Chondrocyte (in vitro differentiated cells): ENCODE data around the gene KPNA3. TPM values are rescaled to one million over a fixed set of nuclear protein-coding genes. Genes with fewer than 3 reads are reported as not detected.

Experiments
- DNase-seq: peaks from one replicate; pipeline ENCODE4 v3.0.0; 2021; ENCODE audit warnings: mixed read lengths, low spot score
- H3K27ac Mint-ChIP-seq: one replicate; pipeline ENCODE4 v1.8.0; 2021; ENCODE audit warnings: mild to moderate bottlenecking, moderate library complexity, mixed read lengths; ENCODE audit not compliant: unreplicated experiment
- H3K27me3 Mint-ChIP-seq: 2 replicates; pipeline ENCODE4 v1.8.0; 2021; ENCODE audit warnings: low read depth, mixed read lengths
- H3K36me3 Mint-ChIP-seq: 2 replicates; pipeline ENCODE4 v1.8.0; 2021; ENCODE audit warnings: low read depth, mixed read lengths
- H3K4me1 Mint-ChIP-seq: 2 replicates; pipeline ENCODE4 v1.8.0; 2021; ENCODE audit warnings: low read depth, mild to moderate bottlenecking, mixed read lengths
- H3K4me3 Mint-ChIP-seq: one replicate; pipeline ENCODE4 v1.8.0; 2021; ENCODE audit warnings: mild to moderate bottlenecking, moderate library complexity, mixed read lengths; ENCODE audit not compliant: unreplicated experiment
- H3K9me3 Mint-ChIP-seq: 2 replicates; pipeline ENCODE4 v1.8.0; 2021; ENCODE audit warnings: low read depth, mixed read lengths
- total RNA-seq: library from RNA; stranded (reverse); gene quantifications from 3 replicates; pipeline ENCODE4 v1.2.1, GENCODE V29; 2021
- TF ChIP-seq, protein P1 (sequence below): fragments of 200-600 bp; sonication (generic); IDR thresholded peaks from 2 replicates; pipeline ENCODE4 v1.5.0; 2021; ENCODE audit warnings: antibody characterized with exemption, mild to moderate bottlenecking, moderate library complexity

KPNA3 gene
- total RNA-seq, 1 donor from 2014 or later: 54.6 TPM

DNA sequence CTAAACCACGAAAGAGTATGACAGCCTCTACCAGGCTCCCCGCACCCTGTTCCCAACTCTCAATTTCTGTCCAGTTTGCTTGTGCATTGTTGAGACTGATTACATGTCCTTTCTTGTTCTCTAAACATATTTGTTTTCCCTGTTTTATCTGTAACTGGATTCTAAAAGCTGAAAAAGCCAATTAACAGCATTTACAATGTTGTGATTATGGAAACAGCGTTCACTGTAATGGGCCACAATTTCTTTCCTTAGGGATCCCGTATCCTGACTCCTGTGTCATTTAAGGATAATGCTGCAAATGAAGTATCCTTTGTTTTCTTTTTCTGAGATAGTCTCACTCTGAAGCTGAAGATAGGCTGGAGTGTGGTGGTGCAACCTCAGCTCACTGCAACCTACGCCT, 121.7 kb downstream of the KPNA3 start:
- no peak for DNase-seq
- Mint-ChIP-seq H3K36me3 (peaks cover 3% of the 10 kb centered on the region), H3K4me3 (no peak overlapping the region), H3K27me3 (no peaks in the 10 kb centered on the region), H3K27ac (no peak overlapping the region), H3K4me1 (peaks cover 16% of the 10 kb centered on the region), H3K9me3 (no peaks in the 10 kb centered on the region)
- TF ChIP-seq, protein P1, sequence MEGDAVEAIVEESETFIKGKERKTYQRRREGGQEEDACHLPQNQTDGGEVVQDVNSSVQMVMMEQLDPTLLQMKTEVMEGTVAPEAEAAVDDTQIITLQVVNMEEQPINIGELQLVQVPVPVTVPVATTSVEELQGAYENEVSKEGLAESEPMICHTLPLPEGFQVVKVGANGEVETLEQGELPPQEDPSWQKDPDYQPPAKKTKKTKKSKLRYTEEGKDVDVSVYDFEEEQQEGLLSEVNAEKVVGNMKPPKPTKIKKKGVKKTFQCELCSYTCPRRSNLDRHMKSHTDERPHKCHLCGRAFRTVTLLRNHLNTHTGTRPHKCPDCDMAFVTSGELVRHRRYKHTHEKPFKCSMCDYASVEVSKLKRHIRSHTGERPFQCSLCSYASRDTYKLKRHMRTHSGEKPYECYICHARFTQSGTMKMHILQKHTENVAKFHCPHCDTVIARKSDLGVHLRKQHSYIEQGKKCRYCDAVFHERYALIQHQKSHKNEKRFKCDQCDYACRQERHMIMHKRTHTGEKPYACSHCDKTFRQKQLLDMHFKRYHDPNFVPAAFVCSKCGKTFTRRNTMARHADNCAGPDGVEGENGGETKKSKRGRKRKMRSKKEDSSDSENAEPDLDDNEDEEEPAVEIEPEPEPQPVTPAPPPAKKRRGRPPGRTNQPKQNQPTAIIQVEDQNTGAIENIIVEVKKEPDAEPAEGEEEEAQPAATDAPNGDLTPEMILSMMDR: no peak

DNA sequence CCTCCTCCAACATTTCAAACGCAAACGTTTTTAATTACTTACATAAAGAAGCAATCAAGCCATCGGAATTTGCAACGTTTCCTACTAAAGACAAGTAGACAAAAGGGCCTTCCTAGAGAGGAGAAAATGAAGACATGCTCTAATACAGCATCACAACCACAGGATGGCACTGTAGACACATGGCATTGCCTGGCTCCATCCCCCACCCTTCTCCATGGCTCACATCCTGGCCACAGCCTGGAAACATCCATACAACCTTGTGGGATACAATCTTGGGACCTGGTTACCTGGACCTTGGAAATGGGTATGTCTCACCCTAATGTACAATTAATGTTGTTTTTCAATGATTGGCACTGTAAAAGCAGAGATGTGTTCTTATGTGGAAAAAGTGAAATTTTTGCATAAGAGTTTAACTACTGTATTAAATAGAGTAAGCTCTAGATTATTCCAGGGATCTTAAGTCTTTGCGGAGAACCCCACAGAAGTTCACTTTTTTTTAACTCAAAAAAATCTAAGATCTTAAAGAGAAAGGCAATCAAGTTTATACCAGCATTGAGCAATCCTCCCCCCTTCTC, 122.7 kb downstream of the KPNA3 start:
- Mint-ChIP-seq H3K4me3 (no peak overlapping the region), H3K4me1 (peaks cover 16% of the 10 kb centered on the region), H3K27me3 (no peaks in the 10 kb centered on the region), H3K36me3 (peaks cover 5% of the 10 kb centered on the region), H3K9me3 (no peaks in the 10 kb centered on the region), H3K27ac (no peak overlapping the region)
- no peak for DNase-seq
- TF ChIP-seq, protein P1: peak; percentile 89

DNA sequence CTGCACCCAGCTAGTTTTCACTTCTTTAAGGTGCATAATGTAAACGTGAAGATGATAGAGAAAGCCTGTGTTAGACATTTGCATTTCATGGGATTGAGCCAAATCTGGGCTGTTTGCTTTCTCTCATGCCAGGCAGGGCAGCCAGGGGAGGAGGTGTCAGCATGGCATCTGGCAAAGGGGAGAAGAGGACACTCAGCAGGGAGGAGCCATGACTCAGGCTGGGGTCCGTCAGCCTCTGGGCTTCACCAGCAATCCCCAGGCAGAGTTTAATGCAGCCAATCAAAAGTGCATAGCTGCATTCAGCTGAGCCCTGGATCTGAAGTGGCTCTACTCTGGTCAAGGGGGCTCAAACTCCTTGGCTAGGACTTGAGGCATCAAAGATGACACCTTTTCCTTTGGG, 124.7 kb downstream of the KPNA3 start:
- H3K27ac Mint-ChIP-seq: peak overlapping the region; percentile 65
- no peak overlapping the region for H3K4me3 Mint-ChIP-seq

DNA sequence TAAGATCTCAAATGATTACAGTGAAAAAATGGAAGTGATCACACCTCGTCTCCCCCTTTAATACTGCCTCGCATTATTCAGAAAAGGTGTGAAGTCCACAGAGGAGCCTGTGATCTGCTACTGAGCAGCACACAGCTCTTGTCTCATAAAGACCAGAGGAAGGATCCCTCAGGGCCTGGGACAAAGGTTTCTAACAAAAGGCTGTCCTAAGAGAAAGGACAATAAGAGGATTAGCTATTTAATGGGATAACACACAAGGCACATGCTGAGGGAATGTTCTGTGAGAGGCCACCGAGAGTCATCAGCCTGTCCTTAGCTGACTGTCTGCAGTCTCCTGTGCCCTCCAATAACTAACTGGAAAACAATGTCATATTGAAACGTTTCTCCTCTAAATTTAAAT, 127.9 kb downstream of the KPNA3 start:
- Mint-ChIP-seq H3K9me3 (no peaks in the 10 kb centered on the region), H3K36me3 (peaks cover 8% of the 10 kb centered on the region), H3K4me3 (no peak overlapping the region)

More for the DNA sequence above, 124.7 kb downstream of the KPNA3 start:
- Mint-ChIP-seq H3K9me3 (no peaks in the 10 kb centered on the region), H3K27me3 (no peaks in the 10 kb centered on the region), H3K36me3 (peaks cover 5% of the 10 kb centered on the region), H3K4me1 (peaks cover 16% of the 10 kb centered on the region)
- DNase-seq: no peak
- TF ChIP-seq, protein P1: no peak

DNA sequence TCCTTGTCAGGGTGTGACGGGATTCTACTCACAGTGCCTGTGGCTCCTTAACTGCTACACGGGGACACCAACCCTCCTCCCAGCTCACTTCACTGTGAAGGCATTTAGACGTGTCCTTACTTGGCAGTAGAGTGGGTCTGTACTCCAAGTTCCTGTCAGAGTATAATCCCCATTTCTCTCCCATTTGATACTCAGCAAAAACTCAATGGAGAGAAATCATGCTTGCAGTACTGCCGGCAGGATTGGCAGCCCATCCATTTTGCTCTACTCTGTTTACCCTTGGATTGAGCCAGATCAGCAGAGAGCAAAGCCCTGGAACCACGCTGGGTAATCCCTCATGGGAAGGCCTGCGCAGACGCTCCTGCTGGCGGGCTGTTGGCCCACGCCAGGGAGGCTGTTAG, 135.2 kb downstream of the KPNA3 start:
- H3K4me1 Mint-ChIP-seq: no peaks in the 10 kb centered on the region
- DNase-seq: no peak
- H3K36me3 Mint-ChIP-seq: peaks cover 5% of the 10 kb centered on the region
- H3K27ac Mint-ChIP-seq: no peak overlapping the region
- no peaks in the 10 kb centered on the region for H3K9me3 Mint-ChIP-seq
- no peaks in the 10 kb centered on the region for H3K27me3 Mint-ChIP-seq
- TF ChIP-seq, protein P1: no peak
- H3K4me3 Mint-ChIP-seq: no peak overlapping the region

More for the DNA sequence above, 127.9 kb downstream of the KPNA3 start:
- no peaks in the 10 kb centered on the region for H3K27me3 Mint-ChIP-seq
- DNase-seq: no peak
- H3K27ac Mint-ChIP-seq: no peak overlapping the region
- peaks cover 8% of the 10 kb centered on the region for H3K4me1 Mint-ChIP-seq
- TF ChIP-seq, protein P1: no peak
